K562 (cell line): ENCODE data around the gene PDZD8. TPM values are rescaled to one million over a fixed set of nuclear protein-coding genes. Genes with fewer than 3 reads are reported as not detected.

ENCODE experiments used
- ATAC-seq: fragments of 200-7000 bp; cut with Tn5 transposase; 3 replicates; pipeline ENCODE4 v1.9.1; 2020; ENCODE audit warnings: moderate library complexity
- BruUV-seq: library from RNA; stranded (reverse); fragments of 400-500 nt; replicated peaks from 2 replicates; lab custom pipeline; 2021; lab: Mats Ljungman, UMichigan
- CTCF ChIA-PET: fragments of 300-600 bp; formaldehyde crosslinking; extraction: SDS; loops from one replicate; lab custom pipeline; 2021; ENCODE audit warnings: low intra/inter-chr PET ratio; lab: Yijun Ruan, JAX
- POLR2A ChIA-PET: fragments of 300-600, 350-650 bp; sonication (Branson Sonifier 250); formaldehyde crosslinking; extraction: SDS; loops from one replicate; lab custom pipeline; 2021; ENCODE audit warnings: antibody characterized with exemption, inconsistent platforms; lab: Yijun Ruan, JAX
- DNase-seq, 4 experiments: peaks; one replicate each; pipeline versions ENCODE4 v3.0.0 to v3.0.0-alpha.2; 2011 to 2018; ENCODE audit warnings: low spot score in 3 of 4, mixed read lengths in 3 of 4; ENCODE audit errors: extremely low read depth in 1 of 4
- FAIRE-seq: peaks from 2 replicates; lab custom pipeline; 2011; peaks lifted over from hg19 to GRCh38; lab: Jason Lieb, UNC
- H2AFZ ChIP-seq: 2 replicates; pipeline ENCODE4 v1.6.0; 2011; ENCODE audit warnings: low read depth, low read length, control low read depth, inconsistent platforms
- H3K27ac ChIP-seq: fragments of 200-600 bp; 3 replicates; pipeline ENCODE4 v1.8.0; 2011; ENCODE audit warnings: low read depth, mild to moderate bottlenecking, control low read depth, inconsistent platforms, low read length, moderate library complexity, mixed read lengths; ENCODE audit errors: extremely low read depth
- H3K27me3 ChIP-seq, 2 experiments: fragments of 300-600 bp in 1 of 2; 2 replicates in 1 of 2; 3 replicates in 1 of 2; pipeline versions ENCODE4 v1.6.0 to v1.8.0; 2011; ENCODE audit warnings: inconsistent platforms in 2 of 2, low read length in 2 of 2, mild to moderate bottlenecking in 1 of 2, mixed read lengths in 1 of 2, moderate library complexity in 1 of 2; ENCODE audit not compliant: control insufficient read depth in 2 of 2, insufficient read depth in 2 of 2
- H3K36me3 ChIP-seq: fragments of 300-600 bp; 3 replicates; pipeline ENCODE4 v1.8.0; 2011; ENCODE audit warnings: mild to moderate bottlenecking, low read length, inconsistent platforms; ENCODE audit not compliant: control insufficient read depth, insufficient read depth
- H3K4me1 ChIP-seq, 2 experiments: fragments of 200-600 bp in 1 of 2; replicated peaks in 1 of 2; 2 replicates in 1 of 2; 3 replicates in 1 of 2; pipeline versions ENCODE4 v1.5.1 to v1.8.0; 2011; ENCODE audit warnings: inconsistent platforms in 2 of 2, low read length in 2 of 2, mild to moderate bottlenecking in 1 of 2, mixed read lengths in 1 of 2, moderate library complexity in 1 of 2; ENCODE audit not compliant: control insufficient read depth in 2 of 2, insufficient read depth in 2 of 2
- H3K4me2 ChIP-seq: 2 replicates; pipeline ENCODE4 v1.6.1; 2011; ENCODE audit warnings: low read length, control low read depth, inconsistent platforms, mixed read lengths; ENCODE audit not compliant: insufficient read depth
- H3K4me3 ChIP-seq: fragments of 200-600 bp; sonication (generic), shearing (Covaris generic); 2 replicates; pipeline ENCODE4 v1.5.1; 2016; ENCODE audit warnings: control low read depth, inconsistent platforms
- H3K79me2 ChIP-seq: fragments of 200-600 bp; 3 replicates; pipeline ENCODE4 v1.8.0; 2011; ENCODE audit warnings: low read length, inconsistent platforms; ENCODE audit not compliant: control insufficient read depth, insufficient read depth
- H3K9ac ChIP-seq, 2 experiments: 2 replicates each; pipeline versions ENCODE4 v1.6.0 to v1.6.1; 2011; ENCODE audit warnings: low read depth in 2 of 2, low read length in 2 of 2, control low read depth in 1 of 2, inconsistent platforms in 1 of 2, mild to moderate bottlenecking in 1 of 2, mixed read lengths in 1 of 2; ENCODE audit not compliant: insufficient read depth in 1 of 2
- H3K9me1 ChIP-seq: one replicate; pipeline ENCODE4 v1.6.0; 2011; ENCODE audit warnings: inconsistent platforms, mild to moderate bottlenecking, low read length, moderate library complexity; ENCODE audit not compliant: control insufficient read depth, insufficient read depth
- H3K9me3 ChIP-seq: replicated peaks from 2 replicates; pipeline ENCODE4 v1.5.1; 2011; ENCODE audit warnings: low read depth, low read length, inconsistent platforms; ENCODE audit not compliant: control insufficient read depth, insufficient read depth
- H4K20me1 ChIP-seq: replicated peaks from 2 replicates; pipeline ENCODE4 v1.6.1; 2011; ENCODE audit warnings: low read length, inconsistent platforms, mixed read lengths; ENCODE audit not compliant: control insufficient read depth, insufficient read depth
- CXXC5 ChIP-seq: fragments of 250-450 bp; sonication (Bioruptor Pico); IDR thresholded peaks from 2 replicates; pipeline ENCODE4 v1.8.0; 2022; ENCODE audit warnings: inconsistent platforms, mild to moderate bottlenecking, moderate library complexity
- WGBS: fragments of 100-300 bp; shearing (Covaris generic); methylation state at CpG from one replicate; pipeline ENCODE4 v1.1.6; 2016; ENCODE audit warnings: low coverage, mixed read lengths; ENCODE audit not compliant: insufficient coverage; ENCODE audit errors: missing lambda C conversion rate; 5-methylcytosine and 5-hydroxymethylcytosine counted together
- in situ Hi-C: fragments of 300-500 bp; cut with MboI; formaldehyde crosslinking; loops from 4 replicates; pipeline ENCODE4 v1.15.0; 2018; ENCODE audit warnings: inconsistent platforms, mixed read lengths
- intact Hi-C: fragments of 100-400 bp; cut with micrococcal nuclease; formaldehyde crosslinking; loops from 2 replicates; pipeline ENCODE4 v1.14.2; 2022
- polyA plus RNA-seq, 8 experiments: library from polyadenylated mRNA; depleted of rRNA in 4 of 8; stranded (reverse) in 5 of 8; unstranded in 3 of 8; fragments of >200 nt; fragmentation: Nextera tagmentation in 2 of 8; fragmentation: Illumina TruSeq in 1 of 8; extraction: Ambion mirVana in 2 of 8; extraction: Trizol in 1 of 8; gene quantifications; 2 replicates each; pipeline versions ENCODE4 v1.2.1 to v1.2.3, GENCODE V29; 2011 to 2014; ENCODE audit warnings: inconsistent platforms in 1 of 8, missing spikeins in 1 of 8
- total RNA-seq, 7 experiments: library from RNA; depleted of rRNA in 6 of 7; stranded (reverse); fragments of >200 nt in 6 of 7; fragmentation: Illumina TruSeq in 2 of 7; extraction: Trizol in 2 of 7; gene quantifications; 2 replicates each; pipeline versions ENCODE4 v1.2.1 to v1.2.3, GENCODE V29; 2011 to 2021; ENCODE audit warnings: low replicate concordance in 1 of 7
- TF ChIP-seq, protein P1 (sequence below): sonication (generic); formaldehyde crosslinking; IDR thresholded peaks from 2 replicates; pipeline ENCODE4 v1.4.0; 2020; ENCODE audit warnings: mild to moderate bottlenecking, missing genetic modification reagents
- TF ChIP-seq, protein P2 (sequence below): fragments of 450-650 bp; IDR thresholded peaks from 2 replicates; pipeline ENCODE4 v1.6.1; 2017; ENCODE audit warnings: antibody characterized with exemption, mild to moderate bottlenecking

Gene PDZD8
- total and polyA plus RNA-seq, 9 of the 15 experiments (the other 6 are each of a cell fraction or from before 2014, with no cell fraction given): 5.5 to 53.4 (median 36.8) TPM

DNA sequence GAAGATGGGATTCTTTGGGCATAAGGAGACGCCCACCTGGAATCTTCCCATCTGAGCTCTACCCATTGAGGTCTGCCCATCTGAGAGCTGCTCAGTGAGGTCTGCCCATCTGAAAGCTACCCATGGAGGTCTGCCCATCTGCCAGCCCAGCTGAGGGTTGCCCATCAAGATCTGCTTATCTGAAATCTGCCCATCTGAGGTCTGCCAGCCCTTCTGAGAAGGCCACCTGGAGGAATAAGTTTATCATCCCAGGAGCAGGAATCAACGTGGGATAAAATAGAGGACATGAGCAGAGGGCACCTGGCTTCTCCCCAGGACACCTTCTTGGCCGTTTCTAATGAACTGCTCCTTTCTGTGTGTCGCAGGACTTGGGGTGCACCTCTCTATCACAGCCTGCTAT lies 35.3 kb upstream of the PDZD8 start:
- in situ Hi-C loops: no loop called here
- WGBS: 29% methylated on average over 4 of the region's 4 CpGs
- H3K27me3 ChIP-seq: no peaks in the 10 kb centered on the region
- intact Hi-C loops: no loop called here
- DNase-seq (no peak), ATAC-seq (no peak), FAIRE-seq (no peak)
- peak overlapping the region; percentile 10; the same call in 1 of the 2 replicates for H3K4me2 ChIP-seq
- ChIA-PET POLR2A (interaction anchor here (0.7 to 1.0 kb wide), 2 partner anchors 10 to 13 kb away, joined by 3 to 4 read pairs; no protein-coding TSS in a partner anchor), CTCF (no interaction called here)
- H2AFZ ChIP-seq: peak overlapping the region; percentile 81
- H3K9ac ChIP-seq: peak overlapping the region; percentile 18 to 59; a peak in 3 of 4 replicates
- H3K36me3 ChIP-seq: no peaks in the 10 kb centered on the region
- H3K9me3 ChIP-seq: no peaks in the 10 kb centered on the region
- no peaks in the 10 kb centered on the region for H3K9me1 ChIP-seq
- 0 out of 3 replicates have a peak, but pooled peaks cover 5% of the 10 kb centered on the region for H3K79me2 ChIP-seq
- peak overlapping the region; percentile 89 for H3K27ac ChIP-seq
- no peak overlapping the region for H3K4me3 ChIP-seq
- no TSS peak for BruUV-seq
- no peaks in the 10 kb centered on the region for H4K20me1 ChIP-seq
- TF ChIP-seq, protein P1, sequence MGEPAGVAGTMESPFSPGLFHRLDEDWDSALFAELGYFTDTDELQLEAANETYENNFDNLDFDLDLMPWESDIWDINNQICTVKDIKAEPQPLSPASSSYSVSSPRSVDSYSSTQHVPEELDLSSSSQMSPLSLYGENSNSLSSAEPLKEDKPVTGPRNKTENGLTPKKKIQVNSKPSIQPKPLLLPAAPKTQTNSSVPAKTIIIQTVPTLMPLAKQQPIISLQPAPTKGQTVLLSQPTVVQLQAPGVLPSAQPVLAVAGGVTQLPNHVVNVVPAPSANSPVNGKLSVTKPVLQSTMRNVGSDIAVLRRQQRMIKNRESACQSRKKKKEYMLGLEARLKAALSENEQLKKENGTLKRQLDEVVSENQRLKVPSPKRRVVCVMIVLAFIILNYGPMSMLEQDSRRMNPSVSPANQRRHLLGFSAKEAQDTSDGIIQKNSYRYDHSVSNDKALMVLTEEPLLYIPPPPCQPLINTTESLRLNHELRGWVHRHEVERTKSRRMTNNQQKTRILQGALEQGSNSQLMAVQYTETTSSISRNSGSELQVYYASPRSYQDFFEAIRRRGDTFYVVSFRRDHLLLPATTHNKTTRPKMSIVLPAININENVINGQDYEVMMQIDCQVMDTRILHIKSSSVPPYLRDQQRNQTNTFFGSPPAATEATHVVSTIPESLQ: no peak
- TF ChIP-seq, protein P2, sequence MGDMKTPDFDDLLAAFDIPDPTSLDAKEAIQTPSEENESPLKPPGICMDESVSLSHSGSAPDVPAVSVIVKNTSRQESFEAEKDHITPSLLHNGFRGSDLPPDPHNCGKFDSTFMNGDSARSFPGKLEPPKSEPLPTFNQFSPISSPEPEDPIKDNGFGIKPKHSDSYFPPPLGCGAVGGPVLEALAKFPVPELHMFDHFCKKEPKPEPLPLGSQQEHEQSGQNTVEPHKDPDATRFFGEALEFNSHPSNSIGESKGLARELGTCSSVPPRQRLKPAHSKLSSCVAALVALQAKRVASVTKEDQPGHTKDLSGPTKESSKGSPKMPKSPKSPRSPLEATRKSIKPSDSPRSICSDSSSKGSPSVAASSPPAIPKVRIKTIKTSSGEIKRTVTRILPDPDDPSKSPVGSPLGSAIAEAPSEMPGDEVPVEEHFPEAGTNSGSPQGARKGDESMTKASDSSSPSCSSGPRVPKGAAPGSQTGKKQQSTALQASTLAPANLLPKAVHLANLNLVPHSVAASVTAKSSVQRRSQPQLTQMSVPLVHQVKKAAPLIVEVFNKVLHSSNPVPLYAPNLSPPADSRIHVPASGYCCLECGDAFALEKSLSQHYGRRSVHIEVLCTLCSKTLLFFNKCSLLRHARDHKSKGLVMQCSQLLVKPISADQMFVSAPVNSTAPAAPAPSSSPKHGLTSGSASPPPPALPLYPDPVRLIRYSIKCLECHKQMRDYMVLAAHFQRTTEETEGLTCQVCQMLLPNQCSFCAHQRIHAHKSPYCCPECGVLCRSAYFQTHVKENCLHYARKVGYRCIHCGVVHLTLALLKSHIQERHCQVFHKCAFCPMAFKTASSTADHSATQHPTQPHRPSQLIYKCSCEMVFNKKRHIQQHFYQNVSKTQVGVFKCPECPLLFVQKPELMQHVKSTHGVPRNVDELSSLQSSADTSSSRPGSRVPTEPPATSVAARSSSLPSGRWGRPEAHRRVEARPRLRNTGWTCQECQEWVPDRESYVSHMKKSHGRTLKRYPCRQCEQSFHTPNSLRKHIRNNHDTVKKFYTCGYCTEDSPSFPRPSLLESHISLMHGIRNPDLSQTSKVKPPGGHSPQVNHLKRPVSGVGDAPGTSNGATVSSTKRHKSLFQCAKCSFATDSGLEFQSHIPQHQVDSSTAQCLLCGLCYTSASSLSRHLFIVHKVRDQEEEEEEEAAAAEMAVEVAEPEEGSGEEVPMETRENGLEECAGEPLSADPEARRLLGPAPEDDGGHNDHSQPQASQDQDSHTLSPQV: 0 out of 2 replicates have a peak, but pooled peaks have one; percentile 16
- TF ChIP-seq CXXC5: peak; percentile 14; the same call in 1 of the 2 replicates
- peaks cover 33 to 75% of the 10 kb centered on the region in 2 experiments for H3K4me1 ChIP-seq
